ENCODE results near the gene CFAP54. TPM values are rescaled to one million over a fixed set of nuclear protein-coding genes. Genes with fewer than 3 reads are reported as not detected.

CFAP54 gene
- total RNA-seq, 1 donor from 2014 or later, result 0.16 TPM

DNA sequence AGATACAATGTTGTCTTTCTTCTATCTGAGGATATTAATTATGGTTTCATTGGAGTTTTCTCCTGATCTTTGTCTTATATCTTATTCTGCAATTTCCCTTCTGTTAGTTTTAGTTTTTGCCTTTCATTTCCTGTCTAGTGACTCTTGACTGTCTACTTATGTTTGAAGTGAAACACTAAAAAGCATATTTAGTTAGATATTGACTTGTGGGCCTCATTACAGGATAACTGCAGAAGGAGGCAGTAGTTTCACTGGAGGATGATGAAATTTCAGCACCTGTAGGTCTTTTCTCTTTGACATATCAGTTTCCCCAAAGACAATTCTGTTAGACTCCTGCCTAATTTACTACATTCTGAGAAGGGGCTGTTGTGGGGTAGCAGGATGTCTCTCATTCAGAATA, 320.1 kb downstream of the CFAP54 start:
- Histone ChIP-seq H3K27ac (replicated peaks) (no peak overlapping the region), H3K4me3 (no peak overlapping the region), H3K9me3 (replicated peaks) (peaks cover 23% of the 10 kb centered on the region), H3K27me3 (ENCODE audit: low read depth) (no peaks in the 10 kb centered on the region), H3K4me1 (no peaks in the 10 kb centered on the region), H3K36me3 (no peaks in the 10 kb centered on the region)
- TF ChIP-seq, protein P1, sequence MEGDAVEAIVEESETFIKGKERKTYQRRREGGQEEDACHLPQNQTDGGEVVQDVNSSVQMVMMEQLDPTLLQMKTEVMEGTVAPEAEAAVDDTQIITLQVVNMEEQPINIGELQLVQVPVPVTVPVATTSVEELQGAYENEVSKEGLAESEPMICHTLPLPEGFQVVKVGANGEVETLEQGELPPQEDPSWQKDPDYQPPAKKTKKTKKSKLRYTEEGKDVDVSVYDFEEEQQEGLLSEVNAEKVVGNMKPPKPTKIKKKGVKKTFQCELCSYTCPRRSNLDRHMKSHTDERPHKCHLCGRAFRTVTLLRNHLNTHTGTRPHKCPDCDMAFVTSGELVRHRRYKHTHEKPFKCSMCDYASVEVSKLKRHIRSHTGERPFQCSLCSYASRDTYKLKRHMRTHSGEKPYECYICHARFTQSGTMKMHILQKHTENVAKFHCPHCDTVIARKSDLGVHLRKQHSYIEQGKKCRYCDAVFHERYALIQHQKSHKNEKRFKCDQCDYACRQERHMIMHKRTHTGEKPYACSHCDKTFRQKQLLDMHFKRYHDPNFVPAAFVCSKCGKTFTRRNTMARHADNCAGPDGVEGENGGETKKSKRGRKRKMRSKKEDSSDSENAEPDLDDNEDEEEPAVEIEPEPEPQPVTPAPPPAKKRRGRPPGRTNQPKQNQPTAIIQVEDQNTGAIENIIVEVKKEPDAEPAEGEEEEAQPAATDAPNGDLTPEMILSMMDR (IDR thresholded peaks at IDR 0.05; ENCODE audit: borderline replicate concordance), result no peak
- DNase-seq, result no peak
- intact Hi-C loops (cut with micrococcal nuclease), result no loop called here

DNA sequence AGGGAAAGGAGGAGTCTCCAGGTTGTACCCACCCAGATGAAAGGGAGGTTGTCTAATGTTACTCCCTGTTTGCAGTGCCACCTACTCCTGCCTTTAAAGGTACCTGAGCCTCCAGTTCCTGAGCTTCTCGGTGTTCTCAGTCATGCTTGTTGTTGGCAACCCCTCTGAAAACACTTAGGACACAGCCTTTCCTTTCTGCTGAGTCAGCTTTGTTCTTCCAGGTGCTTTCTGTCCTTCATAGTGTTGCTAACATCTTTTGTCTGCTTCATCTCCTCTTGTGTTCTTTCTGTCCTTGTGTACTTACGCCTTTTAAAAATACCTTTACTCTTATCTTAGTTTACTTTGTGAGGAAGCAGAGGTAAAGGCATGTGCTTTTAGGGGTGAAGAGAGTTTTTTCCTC, 320.7 kb downstream of the CFAP54 start:
- Histone ChIP-seq H3K9me3 (replicated peaks) (peaks cover 17% of the 10 kb centered on the region), H3K4me3 (no peak overlapping the region), H3K36me3 (no peaks in the 10 kb centered on the region), H3K27ac (replicated peaks) (no peak overlapping the region), H3K4me1 (no peaks in the 10 kb centered on the region), H3K27me3 (ENCODE audit: low read depth) (no peaks in the 10 kb centered on the region)
- intact Hi-C loops (cut with micrococcal nuclease), result no loop called here
- no peak for DNase-seq
- TF ChIP-seq, protein P1 (IDR thresholded peaks at IDR 0.05; ENCODE audit: borderline replicate concordance), result no peak

DNA sequence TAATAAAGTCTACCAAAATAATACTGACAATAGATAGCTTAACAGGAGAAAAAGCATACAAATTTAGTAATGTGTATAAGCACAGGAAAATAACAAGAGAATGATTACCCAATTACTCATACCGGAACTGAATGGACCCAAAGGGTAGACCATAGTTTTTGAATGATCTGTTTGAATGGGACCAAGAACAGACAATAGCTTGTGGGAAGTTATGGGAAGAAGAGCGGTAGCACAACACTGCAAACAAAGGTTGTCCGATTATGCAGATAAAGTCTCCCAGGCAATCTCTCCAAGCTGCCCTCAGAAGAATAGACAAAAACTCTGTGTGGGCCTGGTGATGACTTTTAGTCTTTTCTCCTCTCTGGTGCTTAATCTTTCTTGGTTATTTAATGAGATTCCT, 321.1 kb downstream of the CFAP54 start:
- Histone ChIP-seq H3K4me3 (no peak overlapping the region), H3K4me1 (no peaks in the 10 kb centered on the region), H3K27ac (replicated peaks) (no peak overlapping the region), H3K36me3 (no peaks in the 10 kb centered on the region), H3K27me3 (ENCODE audit: low read depth) (no peaks in the 10 kb centered on the region), H3K9me3 (replicated peaks) (peaks cover 13% of the 10 kb centered on the region)
- TF ChIP-seq, protein P1 (IDR thresholded peaks at IDR 0.05; ENCODE audit: borderline replicate concordance), result no peak
- intact Hi-C loops (cut with micrococcal nuclease), result no loop called here
- DNase-seq, result no peak

DNA sequence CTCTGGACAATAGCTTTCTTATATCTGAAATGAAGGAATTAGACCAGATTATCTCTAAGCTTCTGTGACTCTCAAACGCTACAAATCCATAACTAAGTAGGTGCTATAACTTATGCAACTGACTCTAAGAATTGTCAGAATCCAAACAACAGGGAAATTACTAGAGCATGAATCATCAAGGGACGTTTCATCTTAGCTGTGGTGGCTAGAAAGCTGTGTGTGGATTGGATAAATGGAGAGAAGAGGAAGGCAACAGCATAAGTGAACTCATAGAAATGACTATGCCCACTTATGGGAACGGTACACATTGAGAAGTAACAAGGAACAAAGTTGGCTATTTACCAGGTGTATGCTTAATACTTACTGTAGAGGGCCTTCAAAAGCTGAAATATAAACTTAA, 321.7 kb downstream of the CFAP54 start:
- peaks cover 9% of the 10 kb centered on the region for H3K9me3 ChIP-seq (replicated peaks)
- H3K4me3 ChIP-seq, result no peak overlapping the region
- intact Hi-C loops (cut with micrococcal nuclease), result no loop called here
- TF ChIP-seq, protein P1 (IDR thresholded peaks at IDR 0.05; ENCODE audit: borderline replicate concordance), result no peak
- no peak for DNase-seq
- no peak overlapping the region for H3K27ac ChIP-seq (replicated peaks)
- no peaks in the 10 kb centered on the region for H3K27me3 ChIP-seq (ENCODE audit: low read depth)
- no peaks in the 10 kb centered on the region for H3K36me3 ChIP-seq
- no peaks in the 10 kb centered on the region for H3K4me1 ChIP-seq

DNA sequence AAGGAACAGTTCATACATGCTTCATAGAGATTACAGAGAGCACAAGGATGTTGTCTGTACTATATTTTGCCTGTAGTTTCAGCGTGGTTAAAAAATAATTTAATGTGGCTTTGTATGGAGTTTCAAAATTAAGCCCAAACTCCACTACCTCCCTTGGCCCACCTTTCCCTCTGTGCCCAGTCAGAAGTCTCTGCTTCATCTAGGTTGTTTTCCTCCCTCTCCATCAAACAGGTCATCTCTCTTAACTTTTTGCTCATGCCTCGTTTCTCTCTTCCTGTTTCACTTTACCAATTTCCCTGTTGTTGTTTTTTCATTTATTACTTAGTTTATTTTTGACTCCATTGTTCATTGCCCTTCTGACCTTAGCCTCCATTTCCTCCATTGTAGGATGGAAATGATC, 322.8 kb downstream of the CFAP54 start:
- H3K4me1 ChIP-seq, result no peaks in the 10 kb centered on the region
- H3K36me3 ChIP-seq, result no peaks in the 10 kb centered on the region
- H3K9me3 ChIP-seq (replicated peaks), result peaks cover 9% of the 10 kb centered on the region
- TF ChIP-seq, protein P1 (IDR thresholded peaks at IDR 0.05; ENCODE audit: borderline replicate concordance), result no peak
- H3K27me3 ChIP-seq (ENCODE audit: low read depth), result no peaks in the 10 kb centered on the region
- no peak overlapping the region for H3K4me3 ChIP-seq
- no peak overlapping the region for H3K27ac ChIP-seq (replicated peaks)
- intact Hi-C loops (cut with micrococcal nuclease), result no loop called here
- DNase-seq, result no peak

DNA sequence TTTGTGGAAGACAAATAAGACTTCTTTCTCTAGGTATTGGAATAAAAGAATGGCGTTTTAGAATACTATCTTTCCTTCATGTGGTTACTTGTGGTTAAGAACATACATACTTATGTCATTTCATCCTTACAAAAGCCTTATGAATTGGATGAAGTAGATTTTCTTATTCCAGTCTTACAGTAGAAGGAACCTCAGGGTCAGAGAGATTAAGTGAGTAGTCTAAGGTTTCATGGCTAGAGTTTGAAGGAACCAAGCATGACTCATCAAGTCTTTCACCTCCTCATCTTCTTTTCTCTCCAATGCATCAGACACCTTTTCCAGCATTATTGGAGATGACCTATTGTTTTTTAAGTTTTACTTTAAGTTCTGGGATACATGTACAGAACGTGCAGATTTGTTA, 324.8 kb downstream of the CFAP54 start:
- Histone ChIP-seq H3K27me3 (ENCODE audit: low read depth) (no peaks in the 10 kb centered on the region), H3K9me3 (replicated peaks) (peaks cover 7% of the 10 kb centered on the region), H3K4me1 (no peaks in the 10 kb centered on the region), H3K36me3 (no peaks in the 10 kb centered on the region), H3K4me3 (no peak overlapping the region), H3K27ac (replicated peaks) (no peak overlapping the region)
- intact Hi-C loops (cut with micrococcal nuclease), result no loop called here
- DNase-seq, result no peak
- TF ChIP-seq, protein P1 (IDR thresholded peaks at IDR 0.05; ENCODE audit: borderline replicate concordance), result no peak

All from left ventricle myocardium inferior (tissue), 1 donor.